Measurements from ENCODE around the gene HTRA2.
"Not testable (repeated sequence)": the region's sequence is repeated elsewhere in the genome, so short reads cannot be mapped to it uniquely, and the experiment has no call there.

HTRA2 gene

DNA sequence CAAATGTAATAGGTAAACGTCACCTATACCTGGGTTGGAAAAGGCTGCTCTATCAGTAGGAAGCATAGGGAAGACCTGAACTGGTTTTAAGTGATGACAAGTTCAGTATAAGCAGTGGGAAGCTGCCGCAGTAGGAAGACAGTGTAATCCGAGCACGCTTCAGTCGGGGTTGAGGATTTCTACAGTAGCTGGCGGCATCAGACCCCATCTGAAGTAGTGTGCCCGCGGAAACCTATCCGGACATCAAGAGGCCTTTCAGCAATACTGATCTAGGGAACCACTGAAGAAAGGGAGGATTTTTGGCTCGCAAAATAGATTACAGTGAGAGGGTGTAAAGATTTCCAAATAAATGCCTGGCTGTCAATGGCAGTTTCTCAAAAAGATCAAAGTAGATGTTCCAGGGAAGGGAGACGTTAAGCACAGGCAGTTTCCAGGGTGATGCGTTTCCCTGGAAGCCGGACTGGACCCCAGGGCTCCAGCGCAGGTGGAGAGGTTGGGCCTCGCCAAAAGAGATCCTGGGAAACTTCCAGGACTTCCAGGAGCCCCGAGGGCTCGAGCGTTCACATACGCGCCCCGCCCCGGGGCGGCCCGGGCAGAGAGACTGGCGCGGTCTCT is 18.7 kb downstream of the HTRA2 start:
- FAIRE-seq: no peak

DNA sequence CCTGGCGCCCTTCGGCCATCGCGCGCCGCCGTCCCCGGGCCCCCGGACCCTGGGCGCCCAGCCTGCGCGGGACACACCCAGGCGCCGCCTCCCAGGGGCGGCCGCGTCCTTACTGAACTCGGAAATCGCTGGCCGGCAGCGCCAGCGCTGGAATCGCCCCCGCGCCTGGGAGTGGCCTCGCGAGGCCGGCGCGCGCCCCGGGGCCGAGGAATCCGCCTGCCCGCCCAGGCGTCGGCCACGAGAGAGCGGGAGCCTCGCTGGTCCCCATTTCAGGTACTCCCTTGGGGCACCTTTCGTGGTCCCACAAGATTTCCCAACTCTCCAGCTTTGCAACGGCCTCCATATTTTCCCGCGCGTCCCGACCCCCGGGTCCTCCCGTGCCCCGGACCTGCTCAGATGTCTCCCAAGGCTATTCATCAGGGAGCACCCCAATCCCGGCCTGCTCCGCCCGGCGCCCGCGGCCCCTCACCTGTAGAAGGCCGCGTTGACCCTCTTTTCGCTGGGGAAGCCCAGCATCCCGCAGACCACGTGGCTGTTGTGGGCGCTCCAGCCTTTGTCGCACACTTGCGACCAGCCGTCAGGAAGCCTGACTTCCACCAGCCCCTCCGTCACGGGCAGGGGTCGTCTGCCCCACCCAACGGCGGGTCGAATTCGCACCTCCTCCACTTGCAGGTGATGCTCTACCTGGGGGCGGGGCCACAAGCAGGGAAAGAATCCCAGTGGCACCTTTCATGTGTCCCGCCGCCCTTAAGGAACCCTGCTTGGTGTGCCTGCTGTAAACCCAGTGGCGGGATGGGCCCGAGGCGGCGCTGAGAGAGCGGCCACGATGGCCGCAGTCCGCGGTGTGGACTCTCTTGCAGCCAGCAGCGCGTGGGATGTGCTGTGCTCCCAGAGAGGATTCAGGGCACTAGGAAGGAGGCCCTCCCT is 19.4 kb downstream of the HTRA2 start:
- no peak for FAIRE-seq

DNA sequence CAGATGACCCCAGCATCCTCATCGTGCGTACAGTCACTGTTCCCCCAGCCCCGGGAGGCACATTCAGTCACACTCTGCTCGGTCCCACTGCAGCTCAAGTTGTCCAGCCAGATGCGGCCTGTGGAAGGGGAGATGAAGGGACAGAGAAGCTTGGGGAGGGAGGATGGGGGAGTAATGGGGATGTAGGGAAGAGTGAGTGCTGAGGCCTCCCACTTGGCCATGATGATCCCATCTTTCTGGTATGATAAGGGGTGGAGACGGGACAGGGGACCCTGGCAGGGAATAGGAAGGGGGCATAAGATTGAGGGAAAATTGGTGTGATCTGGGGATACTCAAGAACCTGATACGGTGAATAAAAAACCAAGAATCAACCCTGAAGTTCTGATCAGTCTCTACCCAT is 20.5 kb downstream of the HTRA2 start:
- FAIRE-seq: no peak

DNA sequence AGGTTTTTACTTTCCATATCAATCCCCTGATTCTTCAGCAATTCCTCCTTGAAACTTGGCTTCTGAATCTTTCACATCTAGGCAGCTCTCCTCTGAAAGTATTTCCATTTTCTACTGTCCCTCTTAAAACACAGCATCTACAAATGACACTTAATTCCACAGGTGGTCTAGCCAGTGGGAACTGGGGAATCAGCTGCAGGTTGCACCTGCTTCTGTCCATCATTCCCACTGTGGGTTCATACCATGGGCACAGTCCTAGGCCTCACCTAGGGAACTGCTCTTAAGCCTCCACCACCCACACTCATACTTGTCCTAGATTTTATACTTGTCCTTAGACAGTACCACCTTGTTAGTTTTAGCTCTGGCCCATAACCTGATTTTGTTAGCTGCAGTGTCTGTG is 21.8 kb downstream of the HTRA2 start:
- FAIRE-seq: no peak

DNA sequence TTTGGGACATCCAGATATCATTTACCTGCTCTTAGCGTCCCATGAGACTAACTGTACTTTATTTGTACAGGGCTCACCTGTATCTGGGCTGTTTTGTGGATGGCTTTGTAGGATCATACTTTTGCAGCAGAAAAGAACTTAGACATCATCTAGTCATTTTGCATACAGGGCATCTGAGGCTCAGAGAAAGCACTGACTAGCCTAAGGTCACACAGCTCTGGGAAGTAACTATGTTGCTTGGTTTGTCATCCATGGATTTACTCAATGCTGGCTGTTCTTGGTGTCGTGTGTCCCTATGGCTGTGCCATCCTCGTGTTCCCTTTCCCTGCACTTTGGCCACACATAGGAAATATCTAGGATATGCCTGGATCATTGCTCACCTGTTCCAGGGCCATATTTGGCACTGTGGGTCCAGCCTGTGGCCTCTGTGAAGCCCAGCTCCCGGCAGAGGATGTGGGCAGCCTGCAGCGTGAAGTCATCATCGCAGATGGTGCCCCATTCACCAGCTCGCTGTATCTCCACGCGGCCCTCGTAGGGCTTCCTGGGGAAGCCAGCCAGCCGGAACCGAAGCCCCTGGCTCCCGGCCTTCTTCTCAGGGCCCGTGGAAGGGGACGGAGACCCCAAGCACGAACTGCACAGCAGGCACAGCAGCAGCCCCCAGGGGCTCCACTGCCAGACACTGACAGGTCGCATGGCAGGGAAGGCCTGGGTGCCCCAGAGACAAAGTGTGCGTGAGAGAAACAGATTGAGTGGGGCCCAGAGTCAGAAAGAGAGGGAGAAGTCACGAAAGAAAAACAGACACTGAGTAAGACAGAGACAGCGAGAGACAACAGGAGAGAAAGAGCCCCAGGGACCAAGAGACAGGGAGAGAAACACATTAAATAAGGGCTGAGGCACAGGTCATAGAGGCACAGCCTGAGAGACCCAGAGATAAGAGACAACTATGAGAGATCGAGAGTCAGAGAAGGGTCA is 22.5 kb downstream of the HTRA2 start:
- no peak for FAIRE-seq

DNA sequence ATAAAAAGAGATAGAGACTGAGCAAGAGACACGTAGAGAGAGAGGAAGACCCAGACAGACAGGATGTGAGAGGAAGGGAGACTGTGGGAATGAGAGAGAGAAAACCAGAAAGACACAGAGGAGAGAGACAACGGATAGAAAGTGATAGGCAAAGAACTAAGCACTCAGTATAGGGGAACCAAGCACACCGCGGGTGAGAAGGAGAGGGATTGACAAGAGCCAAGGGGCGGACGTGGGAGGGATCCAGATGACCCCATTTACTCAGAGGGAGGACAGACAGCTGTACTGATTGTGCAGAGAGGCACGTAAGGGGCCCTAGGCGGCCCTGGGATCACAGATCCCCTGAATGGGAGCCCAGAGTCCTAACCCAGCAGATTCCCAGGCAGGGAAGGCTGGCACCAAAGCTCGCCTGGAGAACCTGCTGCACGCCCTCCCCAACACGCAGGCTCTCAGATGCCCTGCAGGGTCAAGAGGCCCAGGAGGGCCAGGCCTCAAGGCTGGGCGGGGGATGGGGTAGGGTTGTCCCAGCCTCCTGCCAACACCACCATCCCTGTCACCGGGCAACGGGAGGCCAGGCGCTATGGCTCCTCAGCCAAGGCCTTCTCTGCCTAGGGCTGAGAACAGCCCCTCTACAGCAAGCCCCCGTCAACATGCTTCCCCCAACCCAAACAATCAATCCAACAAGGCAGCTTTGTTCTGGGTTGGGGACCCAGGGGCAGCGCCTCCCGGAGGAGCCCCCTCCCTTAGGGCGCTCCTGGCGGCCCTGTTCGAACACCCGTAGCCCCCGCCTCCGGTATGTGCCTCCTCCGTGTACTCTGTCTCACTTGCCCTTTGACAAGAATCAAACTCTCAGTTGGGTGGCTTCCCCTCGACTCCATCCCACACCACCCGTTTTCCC is 23.4 kb downstream of the HTRA2 start:
- no peak for FAIRE-seq

DNA sequence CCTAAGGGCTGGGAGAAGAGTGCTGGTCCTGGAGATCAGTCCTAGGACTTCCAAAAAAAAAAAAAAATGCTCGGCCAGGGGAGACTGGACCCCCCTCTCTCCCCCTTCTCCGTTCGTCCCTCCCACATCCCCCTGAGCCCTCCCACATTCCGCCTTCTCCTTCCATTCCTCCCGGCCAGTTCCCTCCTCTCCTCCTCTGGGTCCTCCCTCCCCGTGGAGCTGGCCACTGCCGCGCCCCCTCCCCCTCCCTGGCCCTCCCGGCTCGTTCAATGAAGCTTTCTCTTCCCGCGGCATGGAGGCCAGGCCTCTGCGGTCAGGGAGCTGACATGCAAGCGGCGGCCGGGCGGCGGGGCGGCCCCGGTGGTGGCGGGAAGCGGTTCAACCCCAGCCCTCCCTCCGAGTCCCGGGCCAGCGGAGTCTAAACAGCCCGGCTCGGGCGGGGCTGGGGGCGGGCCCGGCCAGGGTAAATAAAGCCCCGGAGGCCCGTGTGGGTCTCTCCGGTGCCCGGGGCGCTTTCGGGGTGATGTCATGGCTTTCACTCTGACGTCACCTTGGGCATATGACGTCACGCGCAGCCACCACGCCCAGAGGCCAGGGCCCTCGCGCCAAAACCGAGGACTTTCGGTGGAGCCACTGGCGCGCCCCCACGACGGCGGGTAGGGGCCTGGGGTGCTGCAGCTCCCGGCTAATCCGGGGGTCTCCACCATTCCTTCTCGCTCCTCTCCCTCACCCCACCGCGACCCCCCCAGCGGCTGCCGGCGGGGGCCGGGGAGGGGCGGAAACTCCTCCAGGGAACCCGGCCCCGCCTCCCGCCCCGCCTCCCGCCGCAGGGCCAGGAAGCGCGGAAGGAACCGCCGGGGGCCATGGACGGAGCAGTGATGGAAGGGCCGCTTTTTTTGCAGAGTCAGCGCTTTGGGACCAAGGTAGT is 24.4 kb downstream of the HTRA2 start, which contains the start of the genes DOK1 and LOXL3:
TSS of gene DOK1 (plus strand) at position 829 of the 928 bp plus-strand sequence. CDS start at position 864, 35 bp downstream.
TSS of gene LOXL3 (minus strand) at position 51 of the 928 bp plus-strand sequence. CDS start 1,308 bp downstream, outside the sequence.
- FAIRE-seq: no peak

DNA sequence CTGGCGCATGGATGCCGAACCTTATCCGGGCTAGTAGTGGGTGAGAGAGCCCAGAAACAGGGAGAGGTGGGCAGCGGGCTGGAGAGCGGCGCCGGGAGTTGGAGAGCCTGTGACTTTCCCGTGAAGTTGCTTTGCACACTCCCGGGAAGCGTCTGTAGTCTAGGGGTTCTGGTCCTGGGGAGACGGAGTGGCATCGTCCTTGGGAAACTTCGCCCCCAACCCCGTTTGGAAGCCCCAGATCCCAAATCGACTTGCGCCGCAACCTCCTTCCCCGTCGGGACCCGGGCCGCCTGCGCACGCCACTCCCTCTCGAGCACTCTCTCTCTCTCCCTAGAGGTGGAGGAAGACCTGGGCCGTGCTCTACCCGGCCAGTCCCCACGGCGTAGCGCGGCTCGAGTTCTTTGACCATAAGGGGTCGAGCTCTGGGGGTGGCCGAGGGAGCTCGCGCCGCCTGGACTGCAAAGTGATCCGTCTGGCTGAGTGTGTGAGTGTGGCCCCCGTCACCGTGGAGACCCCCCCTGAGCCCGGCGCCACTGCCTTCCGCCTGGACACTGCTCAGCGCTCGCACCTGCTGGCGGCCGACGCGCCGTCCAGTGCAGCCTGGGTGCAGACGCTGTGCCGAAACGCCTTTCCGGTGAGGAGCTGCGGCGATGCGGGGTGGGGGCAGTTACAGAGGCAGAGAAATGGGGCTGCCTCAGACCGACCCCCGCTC is 25.2 kb downstream of the HTRA2 start:
- FAIRE-seq: no peak

DNA sequence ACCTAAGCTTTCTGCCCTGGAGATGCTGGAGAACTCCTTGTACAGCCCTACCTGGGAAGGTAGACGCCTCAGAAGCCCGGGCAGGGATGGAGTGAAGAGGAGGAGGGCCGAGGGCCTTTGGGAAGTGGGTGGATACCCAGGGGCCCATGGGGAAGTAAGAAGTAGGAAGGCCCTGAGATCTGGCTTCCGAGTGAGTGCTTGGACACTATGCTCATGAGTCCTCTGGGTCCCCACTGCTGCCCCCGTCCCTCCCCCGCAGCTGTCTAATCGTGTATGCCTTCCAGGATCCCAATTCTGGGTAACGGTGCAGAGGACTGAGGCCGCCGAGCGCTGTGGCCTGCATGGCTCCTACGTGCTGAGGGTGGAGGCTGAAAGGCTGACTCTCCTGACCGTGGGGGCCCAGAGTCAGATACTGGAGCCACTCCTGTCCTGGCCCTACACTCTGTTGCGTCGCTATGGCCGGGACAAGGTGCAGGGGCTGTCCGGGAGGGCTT is 25.9 kb downstream of the HTRA2 start:
- FAIRE-seq: no peak

DNA sequence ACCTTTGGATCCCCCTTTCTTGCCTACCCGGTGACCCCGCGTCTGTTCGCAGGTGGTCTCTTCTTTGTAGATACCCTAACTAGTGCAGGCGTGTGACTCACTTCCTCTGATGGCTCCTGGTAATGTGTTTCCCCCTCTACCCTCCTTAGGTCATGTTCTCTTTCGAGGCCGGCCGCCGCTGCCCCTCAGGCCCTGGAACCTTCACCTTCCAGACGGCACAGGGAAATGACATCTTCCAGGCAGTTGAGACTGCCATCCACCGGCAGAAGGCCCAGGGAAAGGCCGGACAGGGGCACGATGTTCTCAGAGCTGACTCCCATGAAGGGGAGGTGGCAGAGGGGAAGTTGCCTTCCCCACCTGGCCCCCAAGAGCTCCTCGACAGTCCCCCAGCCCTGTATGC is 26.4 kb downstream of the HTRA2 start:
- no peak for FAIRE-seq

DNA sequence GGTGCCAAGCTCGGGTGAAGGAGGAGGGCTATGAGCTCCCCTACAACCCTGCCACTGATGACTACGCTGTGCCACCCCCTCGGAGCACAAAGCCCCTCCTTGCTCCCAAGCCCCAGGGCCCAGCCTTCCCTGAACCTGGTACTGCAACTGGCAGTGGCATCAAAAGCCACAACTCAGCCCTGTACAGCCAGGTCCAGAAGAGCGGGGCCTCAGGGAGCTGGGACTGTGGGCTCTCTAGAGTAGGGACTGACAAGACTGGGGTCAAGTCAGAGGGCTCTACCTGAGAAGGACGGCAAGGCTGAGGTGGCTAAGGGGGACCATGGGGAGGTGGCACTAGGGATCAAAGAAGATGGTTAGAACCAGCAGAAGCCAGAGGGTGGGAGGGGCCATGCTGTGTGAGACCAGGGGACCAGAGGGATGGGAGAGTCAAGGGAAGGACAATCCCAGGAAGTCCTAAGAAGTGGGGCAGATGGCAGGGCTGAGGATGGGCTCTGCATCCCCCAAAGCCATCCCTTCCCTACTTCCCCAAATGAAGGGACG is 27.2 kb downstream of the HTRA2 start:
- no peak for FAIRE-seq

DNA sequence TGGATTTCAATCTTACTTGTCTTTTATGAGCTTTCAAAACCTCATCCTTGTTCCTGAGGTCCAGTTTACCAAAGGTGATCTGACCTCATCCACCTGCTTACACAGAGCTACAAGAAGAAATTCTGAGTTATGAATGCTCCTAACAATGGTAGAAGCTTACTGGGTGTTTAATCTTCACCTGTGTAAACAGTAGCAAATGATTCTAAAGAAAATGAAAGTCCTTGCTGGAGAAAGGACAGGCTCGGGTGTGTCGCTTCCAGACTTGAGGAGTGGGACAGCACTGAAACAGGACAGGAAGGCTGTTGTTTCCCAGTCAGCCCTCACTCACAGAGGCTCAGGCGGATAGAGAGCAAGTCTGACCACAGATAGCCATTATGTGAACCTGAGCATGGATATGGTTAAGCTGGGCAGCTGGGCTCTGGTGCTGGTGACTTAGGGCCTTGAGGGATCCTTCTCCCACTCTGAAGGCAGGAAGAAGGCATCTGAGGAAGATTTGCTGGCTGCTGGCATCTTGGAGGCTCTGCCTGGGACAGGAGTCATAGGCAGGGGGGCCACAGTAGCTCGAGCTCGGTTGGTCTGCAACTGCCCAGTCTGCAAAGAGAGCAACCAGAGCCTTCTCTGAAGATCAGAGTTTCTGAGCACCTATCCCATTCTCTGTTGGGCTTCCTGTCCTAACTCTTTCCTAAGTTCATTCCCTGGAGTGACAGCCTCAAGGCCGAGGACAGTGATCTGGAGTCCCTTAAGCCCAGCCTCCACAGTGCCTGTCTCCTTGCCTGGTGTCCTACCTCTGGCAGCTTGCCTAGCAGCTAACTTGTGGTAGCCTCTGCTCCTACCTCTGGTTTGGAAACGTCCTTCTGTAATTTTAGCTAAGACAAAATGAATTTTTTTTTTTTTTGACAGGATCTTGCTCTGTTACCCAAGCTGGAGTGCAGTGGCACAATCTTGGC is 28.8 kb downstream of the HTRA2 start:
- FAIRE-seq: peak; percentile 67

DNA sequence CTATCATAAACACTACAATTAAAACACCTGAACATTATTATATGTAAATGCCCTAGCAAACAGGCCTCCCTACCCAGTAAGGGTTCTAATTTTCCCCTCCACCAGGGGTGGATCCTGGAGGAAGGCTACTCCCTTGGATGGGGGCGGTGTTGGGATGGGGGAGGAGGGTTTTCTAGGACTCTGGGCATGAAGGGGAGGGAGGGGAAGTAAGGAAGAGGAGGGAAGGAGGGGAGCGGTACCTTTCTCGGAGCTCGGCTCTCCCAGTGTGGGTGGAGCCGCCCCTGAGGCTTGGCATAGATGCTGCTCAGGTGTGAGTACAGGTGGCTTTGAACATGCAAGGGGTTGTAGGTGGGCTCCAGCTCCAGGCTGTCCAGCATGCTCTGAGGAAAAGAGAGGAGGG is 30.2 kb downstream of the HTRA2 start:
- peak; percentile 60 for FAIRE-seq

DNA sequence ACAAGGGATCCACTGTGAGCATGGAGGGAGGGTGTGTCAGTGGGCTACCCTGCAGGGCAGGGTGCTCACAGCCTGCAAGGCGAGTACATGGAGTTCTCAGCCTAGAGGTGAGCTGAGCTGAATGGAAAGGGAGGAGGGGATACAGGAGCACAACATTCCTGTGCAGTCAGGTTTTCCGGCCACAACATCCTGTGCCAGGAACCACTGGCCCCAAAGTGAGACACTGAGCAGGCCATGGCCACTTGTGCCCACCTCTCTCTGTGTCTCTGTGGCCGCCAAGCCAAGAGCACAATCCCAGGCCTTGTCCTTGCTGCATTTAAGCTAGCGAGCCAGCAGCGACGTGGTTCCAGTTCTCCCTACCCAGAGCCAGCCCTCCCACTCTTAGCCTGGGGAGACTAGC is 30.9 kb downstream of the HTRA2 start:
- no peak for FAIRE-seq

DNA sequence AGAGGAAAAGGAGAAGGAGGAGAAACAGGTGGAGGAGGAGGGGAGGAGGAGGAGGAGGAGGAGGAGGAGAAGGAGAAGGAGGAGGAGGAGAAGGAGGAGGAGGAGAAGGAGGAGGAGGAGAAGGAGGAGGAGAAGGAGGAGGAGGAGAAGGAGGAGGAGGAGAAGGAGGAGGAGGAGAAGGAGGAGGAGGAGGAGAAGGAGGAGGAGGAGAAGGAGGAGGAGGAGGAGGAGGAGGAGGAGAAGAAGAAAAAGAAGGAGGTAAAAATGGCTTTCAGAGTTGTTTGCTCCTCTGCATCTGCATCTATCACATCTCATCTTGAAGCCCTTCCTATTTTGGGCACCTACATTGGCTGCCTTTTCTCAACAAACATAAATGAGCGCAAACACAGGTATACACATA is 31.3 kb downstream of the HTRA2 start:
- not testable (repeated sequence) for FAIRE-seq

DNA sequence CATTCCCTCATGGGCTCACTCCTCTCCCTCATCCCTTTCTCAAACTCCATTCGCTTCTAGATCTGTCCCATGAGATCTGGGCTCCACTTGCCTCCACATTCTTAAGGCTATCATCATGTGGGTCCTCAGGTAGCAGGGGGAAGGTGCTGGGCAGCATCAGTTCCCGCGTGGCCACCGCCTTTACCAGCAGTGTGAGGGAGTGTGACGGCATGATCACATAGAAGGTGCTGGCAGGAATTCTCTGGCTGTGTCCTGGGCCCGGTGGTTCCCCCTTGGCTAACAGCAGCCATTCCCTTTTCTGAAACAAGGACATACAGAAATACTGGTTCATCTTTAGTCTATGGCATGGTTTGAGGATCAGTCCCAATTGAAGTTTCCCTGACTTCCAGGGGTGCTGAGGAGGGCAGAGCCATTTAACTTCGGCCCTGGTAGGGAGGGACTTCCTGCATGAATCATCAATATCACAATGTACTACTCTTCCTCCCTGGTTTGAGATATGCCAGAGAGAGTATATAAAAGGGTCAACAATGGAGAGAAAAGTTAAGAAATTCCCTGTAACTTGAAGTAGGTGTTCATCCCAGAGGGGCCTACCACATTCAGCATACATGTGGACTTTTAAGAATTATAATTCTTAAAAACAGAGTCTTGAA is 32.5 kb downstream of the HTRA2 start:
- FAIRE-seq: no peak

DNA sequence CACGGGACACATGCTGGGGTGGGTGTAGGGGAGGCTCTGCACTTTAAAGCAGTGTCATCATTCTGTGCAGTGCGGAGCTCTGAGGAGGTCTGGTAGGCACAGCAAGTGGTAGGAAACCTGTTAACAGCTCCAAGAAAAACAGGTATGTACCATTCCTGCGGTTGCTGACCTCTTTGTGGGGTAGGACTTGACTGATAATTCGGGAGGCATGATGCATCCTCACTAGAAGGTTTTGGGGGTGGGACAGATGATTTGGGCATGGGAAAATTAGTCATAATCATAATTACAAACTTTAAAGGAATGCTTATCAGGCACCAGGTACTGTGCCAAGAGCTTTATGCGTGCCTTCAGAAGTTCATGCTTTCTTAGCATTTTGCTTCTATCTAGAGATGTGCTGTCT is 34.5 kb downstream of the HTRA2 start:
- FAIRE-seq: peak; percentile 97

Measured in A204.1 (cell line).